HepG2 (cell line): ENCODE data around the gene ALDH16A1. TPM values are rescaled to one million over a fixed set of nuclear protein-coding genes. Genes with fewer than 3 reads are reported as not detected.

Source experiments
- ARHGAP35 ChIP-seq: sonication (generic); formaldehyde crosslinking; IDR thresholded peaks from 2 replicates; pipeline ENCODE4 v1.9.0; 2022; ENCODE audit warnings: mild to moderate bottlenecking, inconsistent platforms, moderate library complexity, missing genetic modification reagents, borderline replicate concordance
- ARNT2 ChIP-seq: sonication (generic); formaldehyde crosslinking; IDR thresholded peaks from 2 replicates; pipeline ENCODE4 v1.8.0; 2022; ENCODE audit warnings: mild to moderate bottlenecking, low read depth, missing genetic modification reagents, moderate library complexity
- ATF2 ChIP-seq: sonication (generic); formaldehyde crosslinking; IDR thresholded peaks from 2 replicates; pipeline ENCODE4 v1.4.0; 2020; ENCODE audit warnings: missing genetic modification reagents
- BHLHE40 ChIP-seq: IDR thresholded peaks from 2 replicates; pipeline ENCODE4 v1.6.1; 2011; ENCODE audit warnings: low read length, improper control_type of control experiment
- CENPX ChIP-seq: sonication (generic); formaldehyde crosslinking; IDR thresholded peaks from 2 replicates; pipeline ENCODE4 v1.9.0; 2021; ENCODE audit warnings: mild to moderate bottlenecking, missing genetic modification reagents, moderate library complexity
- FOXO4 ChIP-seq: sonication (generic); formaldehyde crosslinking; conservative IDR thresholded peaks from 2 replicates; pipeline ENCODE4 v1.8.1; 2023; ENCODE audit warnings: missing genetic modification reagents
- GZF1 ChIP-seq: sonication (generic); formaldehyde crosslinking; IDR thresholded peaks from 2 replicates; pipeline ENCODE4 v1.5.1; 2020; ENCODE audit warnings: mild to moderate bottlenecking, missing genetic modification reagents
- KDM5A ChIP-seq: fragments of 200-600 bp; sonication (generic); IDR thresholded peaks from 2 replicates; pipeline ENCODE4 v1.7.0; 2018; ENCODE audit warnings: antibody characterized with exemption, mild to moderate bottlenecking, low read length, borderline replicate concordance
- MEF2D ChIP-seq: sonication (generic); formaldehyde crosslinking; IDR thresholded peaks from 2 replicates; pipeline ENCODE4 v1.5.1; 2020; ENCODE audit warnings: mild to moderate bottlenecking, missing genetic modification reagents
- MLLT10 ChIP-seq: sonication (generic); formaldehyde crosslinking; IDR thresholded peaks from 2 replicates; pipeline ENCODE4 v1.4.0; 2020; ENCODE audit warnings: missing genetic modification reagents
- NR3C1 ChIP-seq: sonication (generic); formaldehyde crosslinking; IDR thresholded peaks from 2 replicates; pipeline ENCODE4 v1.4.0; 2020; ENCODE audit warnings: missing genetic modification reagents
- PHF8 ChIP-seq: sonication (generic); formaldehyde crosslinking; IDR thresholded peaks from 2 replicates; pipeline ENCODE4 v1.5.0; 2020; ENCODE audit warnings: missing genetic modification reagents
- SP5 ChIP-seq: IDR thresholded peaks from 2 replicates; pipeline ENCODE4 v1.6.1; 2016; ENCODE audit warnings: low read depth, borderline replicate concordance
- THAP7 ChIP-seq: sonication (generic); formaldehyde crosslinking; IDR thresholded peaks from 2 replicates; pipeline ENCODE4 v1.8.1; 2023; ENCODE audit warnings: mild to moderate bottlenecking, missing genetic modification reagents
- UBTF ChIP-seq: sonication (generic); formaldehyde crosslinking; IDR thresholded peaks from 2 replicates; pipeline ENCODE4 v1.4.0; 2020; ENCODE audit warnings: mild to moderate bottlenecking, missing genetic modification reagents
- ZFP36 ChIP-seq: fragments of 150-350 bp; IDR thresholded peaks from 2 replicates; pipeline ENCODE4 v1.6.1; 2018; ENCODE audit warnings: borderline replicate concordance, low read length, low read depth; ENCODE audit not compliant: partially characterized antibody
- ZMAT3 ChIP-seq: sonication (generic); formaldehyde crosslinking; conservative IDR thresholded peaks from 2 replicates; pipeline ENCODE4 v1.7.0; 2021; ENCODE audit warnings: missing genetic modification reagents
- ZNF704 ChIP-seq: sonication (generic); formaldehyde crosslinking; IDR thresholded peaks from 2 replicates; pipeline ENCODE4 v1.8.1; 2023; ENCODE audit warnings: mild to moderate bottlenecking, inconsistent platforms, moderate library complexity, missing genetic modification reagents, borderline replicate concordance
- ZNF839 ChIP-seq: sonication (generic); formaldehyde crosslinking; IDR thresholded peaks from 2 replicates; pipeline ENCODE4 v1.4.0; 2020; ENCODE audit warnings: missing genetic modification reagents, mild to moderate bottlenecking, borderline replicate concordance
- polyA plus RNA-seq, 8 experiments: library from polyadenylated mRNA; depleted of rRNA in 3 of 8; stranded (reverse) in 7 of 8; unstranded in 1 of 8; fragments of >200 nt; fragmentation: Illumina TruSeq in 4 of 8; extraction: Trizol in 4 of 8; gene quantifications; 2 replicates each; pipeline versions ENCODE4 v1.2.1 to v1.2.3, GENCODE V29; 2011 to 2016; ENCODE audit warnings: low read depth in 4 of 8, missing spikeins in 1 of 8, mixed read lengths in 1 of 8; ENCODE audit not compliant: insufficient read depth in 1 of 8
- total RNA-seq, 5 experiments: library from RNA; depleted of rRNA; stranded (reverse); fragments of >200 nt; fragmentation: Illumina TruSeq; extraction: Trizol; gene quantifications; 2 replicates each; pipeline ENCODE4 v1.2.3, GENCODE V29; 2016; ENCODE audit warnings: low read depth in 1 of 5

ALDH16A1 gene
- total and polyA plus RNA-seq, 2 of the 13 experiments (the other 11 are each of a cell fraction or from before 2014, with no cell fraction given), result 8.4 to 34.9 TPM

- TF ChIP-seq ATF2 (CRISPR knock-in tag) (no peak), CENPX (no peak), MLLT10 (CRISPR knock-in tag) (no peak), ARHGAP35 (CRISPR knock-in tag) (peak; percentile 19; the same call in 1 of the 2 replicates), NR3C1 (CRISPR knock-in tag) (no peak), ZMAT3 (CRISPR knock-in tag) (0 out of 2 replicates have a peak, but pooled peaks have one; percentile 40), MEF2D (CRISPR knock-in tag) (peak; percentile 33; the same call in 1 of the 2 replicates), ZFP36 (no peak), ZNF839 (CRISPR knock-in tag) (no peak), ARNT2 (CRISPR knock-in tag) (no peak), ZNF704 (CRISPR knock-in tag) (no peak; the same call in 1 of the 2 replicates), THAP7 (CRISPR knock-in tag) (no peak), SP5 (CRISPR knock-in tag) (peak; percentile 47; the same call in 1 of the 2 replicates), BHLHE40 (no peak), PHF8 (CRISPR knock-in tag) (0 out of 2 replicates have a peak, but pooled peaks have one; percentile 62), KDM5A (no peak), UBTF (CRISPR knock-in tag) (no peak), FOXO4 (no peak), GZF1 (CRISPR knock-in tag) (no peak)
These were observed 10.2 kb upstream of the ALDH16A1 start (continued) for GRCh38 chr19:49442771-49443365.
